SK-N-SH (cell line): ENCODE measurements around the gene VRK2.

Experiments
- EP300 ChIP-seq, 2 experiments: IDR thresholded peaks; 2 replicates each; pipeline versions ENCODE4 v1.4.0 to v1.6.1; 2012; ENCODE audit warnings: borderline replicate concordance in 1 of 2, low read depth in 1 of 2, low read length in 1 of 2
- GATA2 ChIP-seq: sonication (generic); formaldehyde crosslinking; IDR thresholded peaks from 2 replicates; pipeline ENCODE4 v1.5.0; 2020; ENCODE audit warnings: mild to moderate bottlenecking, missing genetic modification reagents
- POLR2AphosphoS5 ChIP-seq: IDR thresholded peaks from 2 replicates; pipeline ENCODE4 v1.6.1; 2012; ENCODE audit warnings: low read depth, low read length
- RAD21 ChIP-seq: IDR thresholded peaks from 2 replicates; pipeline ENCODE4 v1.6.1; 2012; ENCODE audit warnings: mild to moderate bottlenecking, low read length
- YY1 ChIP-seq: IDR thresholded peaks from 2 replicates; pipeline ENCODE4 v1.4.0; 2012; ENCODE audit warnings: low read depth, mild to moderate bottlenecking
- TF ChIP-seq, protein P1 (sequence below): fragments of 200-600 bp; sonication (generic); IDR thresholded peaks from 2 replicates; pipeline ENCODE4 v1.6.1; 2017; ENCODE audit warnings: antibody characterized with exemption, mild to moderate bottlenecking, moderate library complexity
- TF ChIP-seq, protein P2 (sequence below): IDR thresholded peaks from 2 replicates; pipeline ENCODE4 v1.6.1; 2012; ENCODE audit warnings: mild to moderate bottlenecking, low read depth, low read length, moderate library complexity

DNA sequence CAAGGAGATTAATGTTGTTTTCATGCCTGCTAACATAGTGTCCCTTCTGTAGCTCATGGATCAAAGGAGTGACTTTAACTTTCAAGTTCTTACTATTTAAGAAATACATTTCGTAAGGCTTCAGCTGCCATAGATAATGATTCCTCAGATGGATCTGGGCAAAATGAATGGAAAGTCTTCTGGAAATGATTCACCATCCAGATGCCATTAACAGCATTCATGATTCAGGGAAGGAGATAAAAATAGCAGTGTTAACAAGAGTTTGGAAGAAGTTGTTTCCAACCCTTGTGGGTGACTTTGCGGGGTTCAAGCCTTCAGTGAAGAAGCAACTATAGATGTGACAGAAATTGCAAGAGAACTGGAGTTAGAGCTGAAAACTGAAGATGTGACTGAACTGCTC, 17.0 kb downstream of the VRK2 start:
- TF ChIP-seq, protein P1, sequence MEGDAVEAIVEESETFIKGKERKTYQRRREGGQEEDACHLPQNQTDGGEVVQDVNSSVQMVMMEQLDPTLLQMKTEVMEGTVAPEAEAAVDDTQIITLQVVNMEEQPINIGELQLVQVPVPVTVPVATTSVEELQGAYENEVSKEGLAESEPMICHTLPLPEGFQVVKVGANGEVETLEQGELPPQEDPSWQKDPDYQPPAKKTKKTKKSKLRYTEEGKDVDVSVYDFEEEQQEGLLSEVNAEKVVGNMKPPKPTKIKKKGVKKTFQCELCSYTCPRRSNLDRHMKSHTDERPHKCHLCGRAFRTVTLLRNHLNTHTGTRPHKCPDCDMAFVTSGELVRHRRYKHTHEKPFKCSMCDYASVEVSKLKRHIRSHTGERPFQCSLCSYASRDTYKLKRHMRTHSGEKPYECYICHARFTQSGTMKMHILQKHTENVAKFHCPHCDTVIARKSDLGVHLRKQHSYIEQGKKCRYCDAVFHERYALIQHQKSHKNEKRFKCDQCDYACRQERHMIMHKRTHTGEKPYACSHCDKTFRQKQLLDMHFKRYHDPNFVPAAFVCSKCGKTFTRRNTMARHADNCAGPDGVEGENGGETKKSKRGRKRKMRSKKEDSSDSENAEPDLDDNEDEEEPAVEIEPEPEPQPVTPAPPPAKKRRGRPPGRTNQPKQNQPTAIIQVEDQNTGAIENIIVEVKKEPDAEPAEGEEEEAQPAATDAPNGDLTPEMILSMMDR, result no peak
- TF ChIP-seq EP300 (IDR thresholded peaks at IDR 0.05; ENCODE audit: borderline replicate concordance in 1 of 2, low read depth in 1 of 2, low read length in 1 of 2) (peak in 1 of 2 experiments; percentile 29; a peak in 1 of 4 replicates), GATA2 (CRISPR knock-in tag) (no peak), RAD21 (no peak), POLR2AphosphoS5 (no peak), YY1 (no peak)
- TF ChIP-seq, protein P2, sequence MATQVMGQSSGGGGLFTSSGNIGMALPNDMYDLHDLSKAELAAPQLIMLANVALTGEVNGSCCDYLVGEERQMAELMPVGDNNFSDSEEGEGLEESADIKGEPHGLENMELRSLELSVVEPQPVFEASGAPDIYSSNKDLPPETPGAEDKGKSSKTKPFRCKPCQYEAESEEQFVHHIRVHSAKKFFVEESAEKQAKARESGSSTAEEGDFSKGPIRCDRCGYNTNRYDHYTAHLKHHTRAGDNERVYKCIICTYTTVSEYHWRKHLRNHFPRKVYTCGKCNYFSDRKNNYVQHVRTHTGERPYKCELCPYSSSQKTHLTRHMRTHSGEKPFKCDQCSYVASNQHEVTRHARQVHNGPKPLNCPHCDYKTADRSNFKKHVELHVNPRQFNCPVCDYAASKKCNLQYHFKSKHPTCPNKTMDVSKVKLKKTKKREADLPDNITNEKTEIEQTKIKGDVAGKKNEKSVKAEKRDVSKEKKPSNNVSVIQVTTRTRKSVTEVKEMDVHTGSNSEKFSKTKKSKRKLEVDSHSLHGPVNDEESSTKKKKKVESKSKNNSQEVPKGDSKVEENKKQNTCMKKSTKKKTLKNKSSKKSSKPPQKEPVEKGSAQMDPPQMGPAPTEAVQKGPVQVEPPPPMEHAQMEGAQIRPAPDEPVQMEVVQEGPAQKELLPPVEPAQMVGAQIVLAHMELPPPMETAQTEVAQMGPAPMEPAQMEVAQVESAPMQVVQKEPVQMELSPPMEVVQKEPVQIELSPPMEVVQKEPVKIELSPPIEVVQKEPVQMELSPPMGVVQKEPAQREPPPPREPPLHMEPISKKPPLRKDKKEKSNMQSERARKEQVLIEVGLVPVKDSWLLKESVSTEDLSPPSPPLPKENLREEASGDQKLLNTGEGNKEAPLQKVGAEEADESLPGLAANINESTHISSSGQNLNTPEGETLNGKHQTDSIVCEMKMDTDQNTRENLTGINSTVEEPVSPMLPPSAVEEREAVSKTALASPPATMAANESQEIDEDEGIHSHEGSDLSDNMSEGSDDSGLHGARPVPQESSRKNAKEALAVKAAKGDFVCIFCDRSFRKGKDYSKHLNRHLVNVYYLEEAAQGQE, result no peak
